Natural killer cell treated with Interleukin-12 subunit alpha and Interleukin-12 subunit beta and Interleukin-15 and Interleukin-18, amount 100 ng/mL, for 72 hours (primary cell): ENCODE data around the gene KISS1R. TPM values are rescaled to one million over a fixed set of nuclear protein-coding genes. Genes with fewer than 3 reads are reported as not detected.

ENCODE experiments used
- total RNA-seq, 2 donors: library from RNA; stranded (reverse); gene quantifications; one replicate each; pipeline ENCODE4 v1.2.3, GENCODE V29; 2022

The KISS1R gene
- total RNA-seq, 2 donors from 2014 or later = 1.1 TPM; not detected in 1

Other genes starting within 250 kb of the KISS1R start
- gene FSTL3, start 240.9 kb upstream of the KISS1R start, total RNA-seq = 1 to 10 TPM; 1.7 to 3.6 TPM
- gene PRSS57, start 221.9 kb upstream of the KISS1R start, total RNA-seq = 1 to 10 TPM in 1 of 2 donors, not detected in 1; 1.4 TPM
- gene PALM, start 208.4 kb upstream of the KISS1R start, total RNA-seq = not detected
- not detected for gene MISP, start 166.2 kb upstream of the KISS1R start, total RNA-seq
- gene PTBP1, start 119.9 kb upstream of the KISS1R start, total RNA-seq = 100 to 1,000 TPM; 604 to 619 TPM
- not detected for gene PLPPR3, start 95.4 kb upstream of the KISS1R start, total RNA-seq
- under 1 TPM; 0.25 to 0.36 TPM for gene AZU1, start 89.5 kb upstream of the KISS1R start, total RNA-seq
- gene PRTN3, start 76.3 kb upstream of the KISS1R start, total RNA-seq = not detected
- not detected for gene ELANE, start 65.0 kb upstream of the KISS1R start, total RNA-seq
- under 1 TPM in 1 of 2 donors, not detected in 1; 0.53 TPM for gene CFD, start 57.7 kb upstream of the KISS1R start, total RNA-seq
- gene MED16, start 24.1 kb upstream of the KISS1R start, total RNA-seq = 10 to 100 TPM; 46.4 to 79.6 TPM
- gene RNU6-9, start 23.8 kb upstream of the KISS1R start, total RNA-seq = not detected
- 10 to 100 TPM; 48.4 to 68.3 TPM for gene R3HDM4, start 4.1 kb upstream of the KISS1R start, total RNA-seq
- 10 to 100 TPM; 42.8 to 46.1 TPM for gene ARID3A, start 8.7 kb downstream of the KISS1R start, total RNA-seq
- gene WDR18, start 67.0 kb downstream of the KISS1R start, total RNA-seq = 100 to 1,000 TPM in 1 of 2 donors, 10 to 100 TPM in 1; 57.8 to 106 TPM
- not detected for gene GRIN3B, start 83.1 kb downstream of the KISS1R start, total RNA-seq
- gene TMEM259, start 103.8 kb downstream of the KISS1R start, total RNA-seq = 100 to 1,000 TPM; 150 to 267 TPM
- not detected for gene RNU6-2, start 104.2 kb downstream of the KISS1R start, total RNA-seq
- gene CNN2, start 109.3 kb downstream of the KISS1R start, total RNA-seq = 100 to 1,000 TPM; 119 to 141 TPM
- 10 to 100 TPM; 53.7 to 69.9 TPM for gene ABCA7, start 122.8 kb downstream of the KISS1R start, total RNA-seq
- 100 to 1,000 TPM; 320 to 338 TPM for gene ARHGAP45, start 149.8 kb downstream of the KISS1R start, total RNA-seq
- 100 to 1,000 TPM; 168 to 241 TPM for gene POLR2E, start 178.0 kb downstream of the KISS1R start, total RNA-seq
- gene GPX4, start 186.7 kb downstream of the KISS1R start, total RNA-seq = 100 to 1,000 TPM in 1 of 2 donors, 10 to 100 TPM in 1; 86.4 to 174 TPM